Ishikawa (cell line): ENCODE results near the gene TMEM256.

Experiments used
- CREB1 ChIP-seq: IDR thresholded peaks from 2 replicates; pipeline ENCODE4 v1.6.1; 2012; ENCODE audit warnings: low read depth
- EGR1 ChIP-seq: IDR thresholded peaks from 2 replicates; pipeline ENCODE4 v1.6.1; 2012
- FOXM1 ChIP-seq: IDR thresholded peaks from 2 replicates; pipeline ENCODE4 v1.6.1; 2012; ENCODE audit warnings: low read depth, borderline replicate concordance
- MAX ChIP-seq: IDR thresholded peaks from 2 replicates; pipeline ENCODE4 v1.6.1; 2012
- NFIC ChIP-seq: IDR thresholded peaks from 2 replicates; pipeline ENCODE4 v1.6.1; 2012
- RAD21 ChIP-seq: IDR thresholded peaks from 2 replicates; pipeline ENCODE4 v1.6.1; 2012; ENCODE audit warnings: low read depth
- REST ChIP-seq: IDR thresholded peaks from 2 replicates; pipeline ENCODE4 v1.6.1; 2012; ENCODE audit warnings: low read depth, mild to moderate bottlenecking
- TAF1 ChIP-seq: IDR thresholded peaks from 2 replicates; pipeline ENCODE4 v1.6.1; 2012; ENCODE audit warnings: low read depth, mild to moderate bottlenecking
- TEAD4 ChIP-seq: IDR thresholded peaks from 2 replicates; pipeline ENCODE4 v1.6.1; 2012

GRCh38 chr17:7382901-7383300 lies 21.0 kb downstream of the TMEM256 start:
- TF ChIP-seq MAX (no peak), TEAD4 (no peak), REST (no peak), CREB1 (no peak), TAF1 (no peak), EGR1 (no peak), RAD21 (no peak), NFIC (no peak), FOXM1 (no peak)
